Loucy (cell line): ENCODE results near the gene ALKBH7.

Experiments used
- EZH2phosphoT487 ChIP-seq: fragments of 200-600 bp; IDR thresholded peaks from 2 replicates; pipeline ENCODE4 v1.6.1; 2018; ENCODE audit warnings: antibody characterized with exemption, mild to moderate bottlenecking, moderate library complexity, borderline replicate concordance
- TF ChIP-seq, protein P1 (sequence below): fragments of 200-600 bp; sonication (generic); conservative IDR thresholded peaks from 2 replicates; pipeline ENCODE4 v1.5.1; 2014; ENCODE audit warnings: mild to moderate bottlenecking, antibody characterized with exemption, low read length

DNA sequence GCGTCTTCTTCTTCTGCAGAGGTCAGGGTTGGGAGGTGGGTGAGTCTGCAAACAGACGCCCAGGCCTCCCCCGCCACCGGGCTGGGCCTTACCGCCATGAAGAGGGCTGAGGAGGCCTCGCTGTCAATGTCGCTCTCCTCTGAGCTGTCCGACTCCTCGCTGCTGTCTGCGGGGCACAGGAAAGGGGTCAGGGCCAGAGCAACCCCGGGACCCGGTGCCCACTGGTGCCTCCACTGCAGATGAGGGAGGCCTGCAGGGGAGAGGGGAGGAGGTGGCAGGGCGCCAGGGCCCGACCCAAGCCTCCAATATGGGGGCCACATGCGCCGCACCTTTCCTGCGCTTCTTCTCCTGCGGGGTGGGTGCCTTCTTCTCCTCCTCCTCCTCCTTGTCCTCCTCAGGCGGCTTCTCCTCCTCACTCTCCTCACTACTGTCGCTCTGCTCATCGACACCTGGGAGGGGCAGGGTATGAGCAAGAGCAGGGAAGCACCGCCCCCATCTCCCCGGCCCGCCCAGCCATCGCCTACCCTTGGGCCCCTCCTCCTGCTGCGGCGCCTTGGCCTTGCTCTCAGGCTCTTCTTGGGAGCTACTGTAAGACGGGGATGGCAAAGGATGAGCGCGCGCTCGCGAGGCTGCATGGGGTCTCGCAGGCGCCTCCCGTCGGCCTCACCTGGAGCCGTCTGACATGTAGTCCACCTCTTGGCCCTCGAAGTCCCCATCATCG lies 8.6 kb downstream of the ALKBH7 start:
- TF ChIP-seq, protein P1, sequence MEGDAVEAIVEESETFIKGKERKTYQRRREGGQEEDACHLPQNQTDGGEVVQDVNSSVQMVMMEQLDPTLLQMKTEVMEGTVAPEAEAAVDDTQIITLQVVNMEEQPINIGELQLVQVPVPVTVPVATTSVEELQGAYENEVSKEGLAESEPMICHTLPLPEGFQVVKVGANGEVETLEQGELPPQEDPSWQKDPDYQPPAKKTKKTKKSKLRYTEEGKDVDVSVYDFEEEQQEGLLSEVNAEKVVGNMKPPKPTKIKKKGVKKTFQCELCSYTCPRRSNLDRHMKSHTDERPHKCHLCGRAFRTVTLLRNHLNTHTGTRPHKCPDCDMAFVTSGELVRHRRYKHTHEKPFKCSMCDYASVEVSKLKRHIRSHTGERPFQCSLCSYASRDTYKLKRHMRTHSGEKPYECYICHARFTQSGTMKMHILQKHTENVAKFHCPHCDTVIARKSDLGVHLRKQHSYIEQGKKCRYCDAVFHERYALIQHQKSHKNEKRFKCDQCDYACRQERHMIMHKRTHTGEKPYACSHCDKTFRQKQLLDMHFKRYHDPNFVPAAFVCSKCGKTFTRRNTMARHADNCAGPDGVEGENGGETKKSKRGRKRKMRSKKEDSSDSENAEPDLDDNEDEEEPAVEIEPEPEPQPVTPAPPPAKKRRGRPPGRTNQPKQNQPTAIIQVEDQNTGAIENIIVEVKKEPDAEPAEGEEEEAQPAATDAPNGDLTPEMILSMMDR: no peak
- TF ChIP-seq EZH2phosphoT487: no peak
